DND-41 (cell line): Measurements from ENCODE around the gene ATXN7.

Source experiments
- ATAC-seq: fragments of 200-7000 bp; cut with Tn5 transposase; 3 replicates; pipeline ENCODE4 v1.9.1; 2021; ENCODE audit warnings: low read depth; ENCODE audit not compliant: insufficient read depth
- DNase-seq: peaks from one replicate; pipeline ENCODE4 v3.0.0-alpha.2; 2020
- H2AFZ ChIP-seq: 2 replicates; pipeline ENCODE4 v1.6.0; 2012; ENCODE audit warnings: low read depth, low read length
- H3K27ac ChIP-seq: 2 replicates; pipeline ENCODE4 v1.5.1; 2012; ENCODE audit warnings: low read length, inconsistent platforms
- H3K27me3 ChIP-seq: fragments of 200-600 bp; sonication (generic); 2 replicates; pipeline ENCODE4 v1.6.0; 2012; ENCODE audit warnings: low read length, mild to moderate bottlenecking, inconsistent platforms; ENCODE audit not compliant: insufficient read depth, poor library complexity
- H3K36me3 ChIP-seq: 2 replicates; pipeline ENCODE4 v1.5.1; 2012; ENCODE audit warnings: low read length, inconsistent platforms; ENCODE audit not compliant: insufficient read depth
- H3K4me1 ChIP-seq: 2 replicates; pipeline ENCODE4 v1.5.1; 2012; ENCODE audit warnings: mild to moderate bottlenecking, low read length; ENCODE audit not compliant: insufficient read depth
- H3K4me2 ChIP-seq: 2 replicates; pipeline ENCODE4 v1.6.0; 2012; ENCODE audit warnings: mild to moderate bottlenecking, moderate library complexity, low read length, inconsistent platforms; ENCODE audit not compliant: insufficient read depth
- H3K4me3 ChIP-seq, 2 experiments: fragments of 200-600 bp in 1 of 2; shearing (Covaris generic) in 1 of 2; 2 replicates each; pipeline ENCODE4 v1.5.1; 2012 to 2016; ENCODE audit warnings: inconsistent platforms in 2 of 2, low read length in 2 of 2, mild to moderate bottlenecking in 2 of 2, low read depth in 1 of 2, moderate library complexity in 1 of 2
- H3K79me2 ChIP-seq: 2 replicates; pipeline ENCODE4 v1.6.0; 2012; ENCODE audit warnings: low read length, inconsistent platforms; ENCODE audit not compliant: insufficient read depth
- H3K9ac ChIP-seq: 2 replicates; pipeline ENCODE4 v1.6.0; 2012; ENCODE audit warnings: low read depth, mild to moderate bottlenecking, inconsistent platforms, low read length, moderate library complexity
- H3K9me3 ChIP-seq: 2 replicates; pipeline ENCODE4 v1.5.1; 2012; ENCODE audit warnings: low read length, moderate library complexity, mild to moderate bottlenecking, inconsistent platforms; ENCODE audit not compliant: insufficient read depth, severe bottlenecking
- H4K20me1 ChIP-seq: 2 replicates; pipeline ENCODE4 v1.6.0; 2012; ENCODE audit warnings: low read length; ENCODE audit not compliant: insufficient read depth
- CTCF ChIP-seq: IDR thresholded peaks from 2 replicates; pipeline ENCODE4 v1.5.1; 2012; ENCODE audit warnings: borderline replicate concordance, low read length, moderate library complexity, mild to moderate bottlenecking; ENCODE audit not compliant: poor library complexity, severe bottlenecking; ENCODE audit errors: extremely low read depth
- EZH2 ChIP-seq: IDR thresholded peaks from 3 replicates; pipeline ENCODE4 v1.6.1; 2012; ENCODE audit warnings: borderline replicate concordance, low read depth, mild to moderate bottlenecking, moderate library complexity, low read length, inconsistent platforms; ENCODE audit not compliant: severe bottlenecking

ATXN7 gene

GRCh38 chr3:63963496-63963895 lies 99.8 kb downstream of the ATXN7 start:
- Histone ChIP-seq H3K36me3 (peaks cover 14% of the 10 kb centered on the region), H3K27ac (no peak overlapping the region), H3K27me3 (no peaks in the 10 kb centered on the region), H3K79me2 (peaks cover 74% of the 10 kb centered on the region), H3K4me3 (no peak overlapping the region), H3K9ac (no peak overlapping the region), H2AFZ (no peak overlapping the region), H3K4me2 (no peak overlapping the region), H3K4me1 (peaks cover 40% of the 10 kb centered on the region), H3K9me3 (no peaks in the 10 kb centered on the region), H4K20me1 (peaks cover 13% of the 10 kb centered on the region; the same call in 1 of the 2 replicates)
- no peak for ATAC-seq
- no peak for DNase-seq
- no peak for TF ChIP-seq EZH2
- TF ChIP-seq CTCF = no peak

GRCh38 chr3:63964681-63965485 lies 101.2 kb downstream of the ATXN7 start:
- Histone ChIP-seq H3K27me3 (no peaks in the 10 kb centered on the region), H3K4me2 (no peak overlapping the region), H3K9me3 (no peaks in the 10 kb centered on the region), H3K4me3 (no peak overlapping the region), H3K4me1 (peaks cover 54% of the 10 kb centered on the region), H4K20me1 (peaks cover 22% of the 10 kb centered on the region; the same call in 1 of the 2 replicates), H3K36me3 (peaks cover 18% of the 10 kb centered on the region), H2AFZ (no peak overlapping the region), H3K79me2 (peaks cover 76% of the 10 kb centered on the region), H3K27ac (peak overlapping the region; percentile 18), H3K9ac (no peak overlapping the region)
- DNase-seq (no peak), ATAC-seq (no peak)
- TF ChIP-seq EZH2 (no peak), CTCF (no peak)

- Histone ChIP-seq H3K4me2 (peak overlapping the region; percentile 83), H3K27me3 (no peaks in the 10 kb centered on the region), H4K20me1 (peaks cover 24% of the 10 kb centered on the region; the same call in 1 of the 2 replicates), H3K27ac (peak overlapping the region; percentile 97), H3K9ac (peak overlapping the region; percentile 69), H3K4me1 (peaks cover 60% of the 10 kb centered on the region), H3K79me2 (peaks cover 80% of the 10 kb centered on the region), H3K9me3 (no peaks in the 10 kb centered on the region), H3K4me3 (peak overlapping the region in 1 of 2 experiments; percentile 67; a peak in 1 of 4 replicates), H2AFZ (no peak overlapping the region), H3K36me3 (peaks cover 18% of the 10 kb centered on the region)
- ATAC-seq (no peak), DNase-seq (no peak)
- no peak for TF ChIP-seq CTCF
- TF ChIP-seq EZH2 = no peak
These were observed 102.3 kb downstream of the ATXN7 start for GRCh38 chr3:63966007-63966406.
